Superior temporal gyrus (tissue), 1 donor: Measurements from ENCODE around the gene PELI2.
A peak's percentile ranks its signal among the peaks of the same experiment; 100 is the strongest.

ENCODE experiments used
- DNase-seq: peaks from one replicate; pipeline ENCODE4 v3.0.0-alpha.2; 2016; ENCODE audit errors: extremely low spot score

PELI2 gene

DNA sequence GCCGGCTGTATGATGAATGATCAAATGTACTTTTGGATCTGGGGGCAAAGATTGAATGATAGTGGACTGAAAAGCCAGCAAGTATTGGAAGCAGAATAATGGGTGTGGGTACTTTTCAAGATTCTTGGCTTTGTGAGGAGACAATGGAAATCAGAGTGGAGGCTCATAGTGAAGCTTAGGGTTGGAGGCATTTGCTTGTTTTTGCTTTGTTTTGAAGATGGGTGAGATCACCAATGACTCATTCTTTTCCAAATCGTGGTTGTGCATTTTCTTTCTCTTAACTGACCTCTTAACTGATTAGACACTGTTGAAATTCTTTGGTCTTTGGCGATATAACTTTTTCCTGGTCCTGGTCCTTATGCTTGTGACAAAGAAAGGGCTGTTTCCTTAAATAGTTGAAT, 54.4 kb downstream of the PELI2 start:
- no peak for DNase-seq

DNA sequence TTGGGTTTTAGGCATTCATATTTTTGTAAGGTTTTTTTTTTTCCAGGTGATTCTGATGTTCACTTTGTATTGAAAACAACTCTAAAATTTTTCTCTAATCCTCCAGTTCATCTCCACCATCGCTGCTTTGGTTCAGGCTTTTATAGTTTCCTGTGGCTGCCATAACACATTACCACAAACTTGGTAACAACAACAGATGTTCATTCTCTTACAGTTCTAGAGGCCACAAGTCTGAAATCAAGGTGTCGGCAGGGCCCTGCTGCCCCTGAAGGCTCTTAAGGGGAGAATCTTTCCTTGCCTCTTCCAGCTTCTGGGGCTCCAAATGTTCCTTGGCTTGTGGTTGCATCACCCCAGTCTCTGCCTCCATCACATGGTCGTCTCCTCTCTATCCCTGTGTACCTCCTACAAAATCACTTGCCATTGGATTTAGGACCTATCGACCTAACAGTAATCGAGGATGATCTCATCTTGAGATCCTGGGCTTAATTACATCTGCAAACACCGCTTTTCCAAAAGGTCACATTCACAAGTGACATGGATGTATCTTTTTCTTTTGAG, 55.2 kb downstream of the PELI2 start:
- no peak for DNase-seq

DNA sequence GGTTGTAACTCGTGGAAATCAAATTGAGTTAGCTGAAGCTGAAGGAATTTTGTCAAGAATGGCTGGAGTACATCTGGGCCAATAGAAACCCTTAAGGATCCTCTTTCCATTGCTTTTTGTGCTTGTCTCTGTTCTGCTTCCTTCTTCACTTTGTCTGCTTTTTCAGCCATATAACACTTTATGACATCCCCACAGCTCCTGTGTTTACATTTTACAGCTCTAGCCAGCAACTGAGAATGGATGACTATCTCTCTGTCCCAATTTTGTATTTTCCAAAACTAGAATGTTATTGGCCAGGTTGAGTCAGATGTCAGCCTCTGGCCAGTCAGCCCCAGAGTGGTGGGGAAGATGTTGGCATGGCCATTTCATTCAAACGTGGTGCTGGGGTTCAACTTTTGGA, 57.6 kb downstream of the PELI2 start:
- no peak for DNase-seq

DNA sequence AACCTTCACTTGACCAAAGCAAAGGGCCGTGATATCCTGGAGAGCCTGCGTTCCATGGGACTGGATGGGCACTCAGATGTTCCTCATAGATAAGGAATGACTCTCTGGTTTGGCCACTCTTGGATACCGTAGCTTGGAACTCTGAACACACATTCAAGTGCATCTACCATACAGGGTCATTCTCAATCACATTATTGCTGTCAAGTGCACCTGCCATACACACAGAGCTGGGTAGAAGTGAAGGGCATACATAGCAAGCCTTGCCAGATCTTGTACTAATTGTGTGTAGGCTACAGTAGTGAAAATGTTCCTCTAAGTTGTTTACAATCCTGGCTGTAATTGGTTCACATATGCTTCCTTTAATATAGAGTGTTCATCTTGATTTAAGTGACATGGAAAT, 58.3 kb downstream of the PELI2 start:
- no peak for DNase-seq

DNA sequence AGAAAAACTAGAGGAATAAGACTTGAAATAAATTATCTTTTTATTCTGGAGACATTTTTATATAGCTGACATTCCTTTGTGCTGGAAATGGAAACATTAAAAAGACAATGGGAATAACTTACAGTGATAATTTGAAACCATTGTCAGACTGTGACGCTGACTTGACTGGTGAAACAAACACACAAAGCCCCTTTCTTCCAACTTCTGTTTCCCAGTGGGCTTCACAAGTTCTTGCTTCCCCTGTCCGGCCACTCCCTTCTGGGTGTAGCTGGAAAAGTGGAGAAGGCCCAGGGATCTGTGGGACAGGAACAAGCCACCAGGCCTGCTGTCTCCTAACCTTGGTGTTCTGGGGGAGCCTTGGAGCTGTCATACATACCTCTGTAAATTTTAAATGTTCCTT, 58.8 kb downstream of the PELI2 start:
- DNase-seq: no peak

DNA sequence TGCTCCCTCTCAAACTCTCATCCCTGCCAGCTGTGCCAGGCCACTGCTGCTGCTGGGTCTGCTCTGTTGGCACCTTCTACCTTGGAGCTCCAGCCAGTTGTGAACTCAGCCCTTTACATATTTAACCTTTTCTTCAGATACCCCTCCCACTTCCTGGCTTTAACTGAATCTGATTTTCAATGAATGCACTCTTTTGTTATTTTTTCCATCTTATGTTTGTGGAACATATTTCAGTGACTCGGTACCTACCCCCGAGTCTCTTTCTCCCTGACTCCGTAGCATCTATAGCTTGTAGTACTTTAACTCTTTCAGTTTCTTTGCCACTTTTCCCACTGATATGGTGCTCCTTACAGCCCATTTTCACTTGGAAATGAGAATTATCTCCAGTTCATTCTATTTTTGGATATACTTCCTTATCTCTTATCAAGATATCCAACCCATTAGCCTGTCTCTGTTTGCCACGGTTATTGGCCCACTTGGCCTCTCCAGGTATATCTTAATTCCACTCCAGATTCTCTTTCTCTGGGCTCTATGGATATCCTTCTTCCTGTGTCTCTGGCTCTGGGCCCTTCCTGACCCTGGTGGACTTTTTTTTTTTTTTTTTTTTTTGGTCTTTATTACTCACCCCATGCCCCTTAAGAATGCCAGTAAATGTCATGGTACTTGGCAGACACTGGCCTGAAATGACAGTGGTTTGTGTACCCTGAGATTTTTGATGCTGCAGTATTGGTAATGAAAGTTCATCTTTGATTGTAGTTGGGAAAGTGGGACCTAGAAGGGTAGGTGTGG, 62.7 kb downstream of the PELI2 start:
- no peak for DNase-seq

GRCh38 chr14:56181681-56182085, 63.5 kb downstream of the PELI2 start:
- DNase-seq: no peak

DNA sequence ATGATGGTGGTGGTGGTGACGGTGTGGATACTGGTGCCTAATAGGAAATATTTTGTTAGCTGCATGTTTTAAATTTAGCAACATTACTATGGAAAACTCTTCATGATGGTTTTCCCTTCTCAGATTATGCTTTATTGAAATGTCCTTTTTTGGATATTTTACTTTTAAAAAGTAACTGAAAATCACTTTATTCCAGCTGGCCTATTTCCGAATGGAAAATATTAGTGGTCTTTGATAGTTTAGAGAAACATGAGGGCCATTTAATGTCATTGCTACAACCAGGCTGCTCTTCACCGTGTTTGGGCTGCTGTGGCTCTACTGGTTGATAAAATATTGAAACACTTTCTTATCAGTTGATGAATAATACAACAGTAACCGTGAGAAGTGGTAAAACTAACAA, 64.2 kb downstream of the PELI2 start:
- no peak for DNase-seq

- DNase-seq: no peak
Measured at GRCh38 chr14:56183631-56184157, 65.5 kb downstream of the PELI2 start.

DNA sequence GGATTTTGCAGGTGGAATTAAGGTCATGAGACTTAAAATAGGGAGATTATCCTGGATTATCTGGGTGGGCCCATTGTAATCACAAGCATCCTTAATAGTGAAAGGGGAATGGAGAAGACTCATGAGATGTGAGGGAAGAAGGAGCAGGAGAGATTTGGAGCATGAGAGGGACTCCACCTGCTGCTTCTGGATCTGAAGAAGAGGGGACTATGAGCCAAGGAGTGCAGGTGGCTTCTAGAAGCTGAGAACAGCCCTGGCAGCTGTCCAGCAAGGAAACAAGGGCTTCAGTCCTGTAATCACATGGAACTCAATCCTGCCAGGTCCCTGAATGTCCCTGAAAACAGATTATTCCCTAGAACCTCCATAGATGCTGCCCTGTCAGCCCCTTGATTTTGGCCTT, 67.8 kb downstream of the PELI2 start:
- DNase-seq: peak; percentile 19

DNA sequence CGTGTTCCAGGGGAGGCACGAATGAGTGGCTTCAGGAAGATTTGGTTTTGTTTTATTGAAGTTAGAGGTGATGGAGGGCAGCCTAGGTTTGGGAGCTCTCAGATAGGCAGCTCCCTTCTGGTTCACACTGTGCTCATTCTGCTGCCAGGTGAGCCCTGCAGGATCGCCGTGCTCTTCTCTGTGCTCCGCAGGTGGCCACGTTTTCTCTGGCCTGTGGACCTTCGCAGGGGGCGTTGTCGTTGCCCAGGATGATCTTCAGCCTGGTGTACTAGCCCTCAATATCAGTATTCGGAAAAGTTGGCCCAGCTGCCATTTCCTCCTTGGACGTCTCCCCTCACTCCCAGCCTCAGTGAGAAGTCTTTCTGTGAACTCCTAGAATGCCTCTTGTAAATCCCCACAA, 69.5 kb downstream of the PELI2 start:
- no peak for DNase-seq

- DNase-seq: no peak
Measured at GRCh38 chr14:56189307-56189706, 71.1 kb downstream of the PELI2 start.

- DNase-seq: no peak
Measured at GRCh38 chr14:56193347-56193746, 75.1 kb downstream of the PELI2 start.

- DNase-seq: no peak
Measured at GRCh38 chr14:56194042-56194441, 75.8 kb downstream of the PELI2 start.

DNA sequence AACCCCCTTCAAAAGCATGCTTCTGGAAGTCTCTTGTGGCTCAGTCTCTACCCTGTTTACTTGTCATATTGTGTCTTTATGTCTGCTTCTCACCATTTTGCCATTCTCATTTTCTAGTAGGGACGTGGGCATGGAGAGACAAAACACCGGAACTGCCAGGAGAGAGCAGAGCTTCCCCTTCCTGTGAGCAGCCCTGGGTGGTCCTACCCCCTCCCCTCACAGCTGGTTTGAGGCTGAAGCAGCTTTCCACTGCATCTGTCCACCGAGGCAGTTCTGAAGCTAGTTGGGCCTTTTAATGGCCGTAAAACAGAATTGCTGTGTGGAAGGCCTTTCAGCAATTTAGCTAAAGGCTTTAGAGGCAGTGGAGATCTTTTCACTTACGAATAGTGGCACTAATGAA, 77.0 kb downstream of the PELI2 start:
- DNase-seq: no peak

DNA sequence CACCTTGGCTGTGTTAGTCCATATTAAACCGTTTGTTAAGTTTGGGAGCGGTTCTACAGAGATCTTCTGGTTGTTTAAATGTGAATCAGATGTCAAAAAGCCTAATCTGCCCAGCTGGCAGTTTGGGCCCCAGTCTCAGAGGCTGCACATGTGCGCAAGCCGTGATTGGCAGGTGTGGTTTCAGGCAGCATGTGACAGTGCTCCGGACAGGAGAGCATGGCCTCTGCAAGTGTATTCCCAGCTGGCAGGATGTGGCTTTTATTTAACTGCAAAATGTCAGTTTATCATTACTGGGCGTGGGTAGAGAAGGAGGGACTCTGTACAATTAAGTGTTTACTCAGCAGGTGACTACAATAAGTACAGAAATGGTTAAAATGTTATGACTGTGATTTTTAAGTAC, 77.5 kb downstream of the PELI2 start:
- DNase-seq: no peak

DNA sequence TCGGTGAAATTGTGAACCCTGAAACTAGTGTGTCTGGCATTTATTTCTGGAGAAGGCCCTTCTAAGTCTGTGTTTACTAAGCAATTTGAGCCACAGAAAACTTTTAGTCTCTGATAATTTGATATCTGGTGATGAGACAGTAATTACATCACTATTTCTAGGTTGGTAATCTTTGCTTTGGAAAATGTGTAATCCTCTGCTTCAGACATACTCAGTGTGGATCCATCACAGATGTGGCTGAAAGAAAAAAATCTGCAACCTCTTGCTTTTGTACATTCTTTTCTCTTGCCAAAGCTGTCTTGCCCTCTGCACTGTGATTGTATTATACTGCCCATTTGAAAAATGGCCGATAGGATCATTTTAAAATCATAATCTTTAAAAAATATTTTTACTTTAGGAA, 78.1 kb downstream of the PELI2 start:
- DNase-seq: no peak

DNA sequence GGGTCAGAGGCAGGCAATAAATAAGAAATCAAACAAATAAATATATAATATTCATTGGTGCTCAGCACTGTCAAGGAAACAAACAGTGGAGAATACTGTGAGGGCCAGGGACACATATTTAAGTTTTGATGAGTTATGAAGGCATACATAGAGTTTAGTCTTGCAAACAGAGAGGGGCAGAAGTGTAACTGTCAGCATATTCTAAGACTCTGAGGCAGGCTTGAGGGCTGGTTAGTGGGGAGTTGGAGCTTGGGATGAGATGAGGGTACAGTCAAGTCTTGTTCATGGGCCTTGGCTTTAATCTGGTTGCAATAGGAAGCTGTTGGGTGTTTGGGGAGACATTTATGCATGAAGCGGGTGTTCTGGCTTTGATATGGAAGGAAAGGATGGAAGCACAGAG, 78.9 kb downstream of the PELI2 start:
- DNase-seq: no peak

GRCh38 chr14:56198438-56198837, 80.2 kb downstream of the PELI2 start:
- no peak for DNase-seq

GRCh38 chr14:56199095-56199981, 81.1 kb downstream of the PELI2 start:
- no peak for DNase-seq

DNA sequence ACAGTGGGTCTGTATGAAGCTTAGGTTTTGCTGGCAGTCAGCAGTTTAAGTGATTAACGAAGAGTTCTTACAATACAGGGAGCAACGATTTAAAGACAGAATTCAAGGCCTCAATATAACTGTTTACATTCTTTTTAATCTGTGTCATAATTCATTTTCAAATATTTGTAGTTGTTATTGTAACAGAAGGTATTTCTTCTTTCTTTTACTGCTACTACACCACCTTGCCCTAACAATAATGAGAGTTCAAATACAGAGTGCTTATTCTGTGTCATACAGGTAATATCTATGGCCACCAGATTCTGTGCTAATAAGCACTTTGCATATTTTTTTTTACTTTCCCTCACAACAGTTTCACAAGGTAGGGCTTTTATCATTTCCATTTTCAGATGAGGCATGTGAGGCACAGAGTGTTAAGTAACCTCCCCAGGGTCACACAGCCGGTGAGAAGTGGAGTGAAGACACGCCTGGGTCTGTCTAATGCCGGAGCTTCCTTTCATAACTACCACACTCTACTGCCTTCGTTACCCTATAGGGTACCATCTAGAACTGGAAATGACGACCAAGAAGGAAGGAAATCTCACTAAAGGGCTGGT, 81.9 kb downstream of the PELI2 start:
- no peak for DNase-seq

- DNase-seq: no peak
Measured at GRCh38 chr14:56202256-56202655, 84.0 kb downstream of the PELI2 start.
